Neutrophil (primary cell): Measurements from ENCODE around the gene HSPH1.

Experiments
- H3K27ac ChIP-seq: fragments of 200-600 bp; sonication (generic); 2 replicates; pipeline ENCODE4 v1.5.1; 2016; ENCODE audit warnings: mild to moderate bottlenecking, moderate library complexity
- H3K27me3 ChIP-seq: fragments of 200-600 bp; sonication (generic); 2 replicates; pipeline ENCODE4 v1.6.0; 2016; ENCODE audit warnings: mild to moderate bottlenecking
- H3K36me3 ChIP-seq: fragments of 200-600 bp; sonication (generic); 2 replicates; pipeline ENCODE4 v1.5.1; 2017
- H3K4me1 ChIP-seq, 2 experiments: fragments of 200-600 bp in 1 of 2; sonication (generic) in 1 of 2; 1 replicate in 1 of 2; 2 replicates in 1 of 2; pipeline versions ENCODE4 v1.5.1 to v1.6.1; 2013 to 2016; ENCODE audit warnings: low read depth in 1 of 2, low read length in 1 of 2, mild to moderate bottlenecking in 1 of 2, moderate library complexity in 1 of 2; ENCODE audit not compliant: control insufficient read depth in 1 of 2, insufficient read depth in 1 of 2
- H3K4me3 ChIP-seq, 2 experiments: fragments of 200-600 bp in 1 of 2; sonication (generic) in 1 of 2; 1 replicate in 1 of 2; 2 replicates in 1 of 2; pipeline ENCODE4 v1.5.1; 2013 to 2016; ENCODE audit warnings: low read depth in 1 of 2, low read length in 1 of 2, mild to moderate bottlenecking in 1 of 2, moderate library complexity in 1 of 2
- H3K9me3 ChIP-seq: fragments of 200-600 bp; sonication (generic); 2 replicates; pipeline ENCODE4 v1.5.1; 2016
- CTCF ChIP-seq: fragments of 200-600 bp; sonication (generic); IDR thresholded peaks from 2 replicates; pipeline ENCODE4 v1.5.1; 2016; ENCODE audit warnings: antibody characterized with exemption

HSPH1 gene

GRCh38 chr13:31145417-31145816 lies 16.3 kb downstream of the HSPH1 start:
- Histone ChIP-seq H3K27ac (no peak overlapping the region), H3K36me3 (peaks cover 62% of the 10 kb centered on the region), H3K4me3 (no peak overlapping the region), H3K4me1 (no peaks in the 10 kb centered on the region), H3K27me3 (no peaks in the 10 kb centered on the region), H3K9me3 (no peaks in the 10 kb centered on the region)
- TF ChIP-seq CTCF = no peak

GRCh38 chr13:31138515-31138914 lies 23.2 kb downstream of the HSPH1 start:
- Histone ChIP-seq H3K4me1 (no peaks in the 10 kb centered on the region), H3K36me3 (peaks cover 43% of the 10 kb centered on the region), H3K27ac (no peak overlapping the region), H3K27me3 (no peaks in the 10 kb centered on the region), H3K4me3 (no peak overlapping the region), H3K9me3 (no peaks in the 10 kb centered on the region)
- no peak for TF ChIP-seq CTCF

- TF ChIP-seq CTCF = no peak
- Histone ChIP-seq H3K27me3 (no peaks in the 10 kb centered on the region), H3K27ac (no peak overlapping the region), H3K36me3 (peaks cover 38% of the 10 kb centered on the region), H3K4me3 (no peak overlapping the region), H3K9me3 (no peaks in the 10 kb centered on the region), H3K4me1 (no peaks in the 10 kb centered on the region)
Observed at GRCh38 chr13:31136724-31137123, 25.0 kb downstream of the HSPH1 start.

DNA sequence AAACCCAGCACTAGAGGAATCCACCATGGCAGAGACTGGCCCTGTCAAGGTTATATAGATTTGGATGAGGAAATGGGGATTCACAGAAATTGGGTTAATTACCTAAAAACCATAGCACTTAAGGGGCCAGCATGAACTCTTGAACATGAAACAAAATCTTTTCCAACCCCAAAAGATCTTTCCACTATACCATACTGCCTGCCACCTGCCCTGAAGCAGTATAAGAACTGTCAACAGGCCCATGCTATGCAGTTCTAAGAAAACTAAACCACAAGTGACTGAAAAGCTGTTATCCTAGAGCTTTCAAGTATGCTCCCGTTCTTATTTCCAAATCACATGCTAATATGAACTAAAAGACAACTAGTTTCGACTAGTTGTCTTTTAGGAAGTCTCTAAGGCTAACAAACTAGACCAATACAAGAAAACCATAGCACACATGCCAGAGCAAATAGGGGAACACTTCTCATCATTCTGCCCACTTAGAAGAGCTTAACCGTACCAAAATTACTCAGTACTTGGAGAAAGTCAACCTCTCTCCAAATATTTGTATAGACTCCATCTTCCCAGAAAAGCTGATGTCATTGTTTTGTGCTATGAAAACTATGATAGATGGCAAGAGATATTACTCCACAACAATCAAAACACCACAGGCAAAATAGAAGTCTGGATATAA lies 27.5 kb downstream of the HSPH1 start:
- no peak overlapping the region for H3K4me3 ChIP-seq
- peaks cover 5% of the 10 kb centered on the region for H3K27me3 ChIP-seq
- no peak for TF ChIP-seq CTCF
- no peak overlapping the region for H3K27ac ChIP-seq
- H3K9me3 ChIP-seq = no peaks in the 10 kb centered on the region
- H3K36me3 ChIP-seq = peaks cover 28% of the 10 kb centered on the region
- H3K4me1 ChIP-seq = no peaks in the 10 kb centered on the region

- peaks cover 11% of the 10 kb centered on the region for H3K27me3 ChIP-seq
- TF ChIP-seq CTCF = no peak
- H3K4me3 ChIP-seq = no peak overlapping the region
- no peaks in the 10 kb centered on the region for H3K9me3 ChIP-seq
- H3K4me1 ChIP-seq = no peaks in the 10 kb centered on the region
- no peak overlapping the region for H3K27ac ChIP-seq
- H3K36me3 ChIP-seq = peaks cover 23% of the 10 kb centered on the region
Observed at GRCh38 chr13:31133621-31134020, 28.1 kb downstream of the HSPH1 start.
